ENCODE measurements around the gene GRIK4. TPM values are rescaled to one million over a fixed set of nuclear protein-coding genes. Genes with fewer than 3 reads are reported as not detected.

GRIK4 gene
- total and polyA plus RNA-seq, 4 donors, result 0.41 to 4.9 (median 1.7) TPM

DNA sequence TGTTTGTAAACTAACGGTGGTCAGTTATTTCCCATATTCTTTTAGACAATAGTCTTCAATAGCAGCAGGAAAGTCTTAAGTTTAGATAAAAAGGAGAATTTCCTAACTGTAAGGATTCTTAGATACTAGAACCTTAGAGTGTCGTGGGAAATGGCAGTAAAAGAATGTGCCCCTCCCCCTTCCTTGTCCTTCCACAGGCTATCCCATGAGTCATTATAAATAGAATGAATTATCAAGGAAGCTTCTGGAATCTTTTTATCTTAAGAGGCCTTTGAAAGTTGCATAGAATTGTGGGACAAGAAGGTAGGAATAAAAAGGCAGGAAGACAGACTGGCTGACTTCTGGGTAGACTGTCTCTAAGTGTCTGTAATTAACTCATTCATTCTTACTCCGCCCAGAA lies 347.2 kb downstream of the GRIK4 start:
- ATAC-seq (ENCODE audit: insufficient read depth, low FRiP score) (no peak), DNase-seq (peak in 2 of 3 donors; percentile 12 to 21)
- TF ChIP-seq, protein P1, sequence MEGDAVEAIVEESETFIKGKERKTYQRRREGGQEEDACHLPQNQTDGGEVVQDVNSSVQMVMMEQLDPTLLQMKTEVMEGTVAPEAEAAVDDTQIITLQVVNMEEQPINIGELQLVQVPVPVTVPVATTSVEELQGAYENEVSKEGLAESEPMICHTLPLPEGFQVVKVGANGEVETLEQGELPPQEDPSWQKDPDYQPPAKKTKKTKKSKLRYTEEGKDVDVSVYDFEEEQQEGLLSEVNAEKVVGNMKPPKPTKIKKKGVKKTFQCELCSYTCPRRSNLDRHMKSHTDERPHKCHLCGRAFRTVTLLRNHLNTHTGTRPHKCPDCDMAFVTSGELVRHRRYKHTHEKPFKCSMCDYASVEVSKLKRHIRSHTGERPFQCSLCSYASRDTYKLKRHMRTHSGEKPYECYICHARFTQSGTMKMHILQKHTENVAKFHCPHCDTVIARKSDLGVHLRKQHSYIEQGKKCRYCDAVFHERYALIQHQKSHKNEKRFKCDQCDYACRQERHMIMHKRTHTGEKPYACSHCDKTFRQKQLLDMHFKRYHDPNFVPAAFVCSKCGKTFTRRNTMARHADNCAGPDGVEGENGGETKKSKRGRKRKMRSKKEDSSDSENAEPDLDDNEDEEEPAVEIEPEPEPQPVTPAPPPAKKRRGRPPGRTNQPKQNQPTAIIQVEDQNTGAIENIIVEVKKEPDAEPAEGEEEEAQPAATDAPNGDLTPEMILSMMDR (IDR thresholded peaks at IDR 0.05; ENCODE audit: control extremely low read depth, extremely low read depth), result no peak
- peaks cover 0 to 6% (median 0%) of the 10 kb centered on the region in 4 donors for H3K36me3 ChIP-seq (ENCODE audit: control insufficient read depth in 4 of 4, insufficient read depth in 4 of 4, low read length in 4 of 4)
- H3K27me3 ChIP-seq (ENCODE audit: control insufficient read depth in 3 of 3, insufficient read depth in 3 of 3, low read length in 2 of 3), result no peaks in the 10 kb centered on the region
- no peak overlapping the region for H3K4me3 ChIP-seq
- WGBS, 2 donors, result 35 to 41% methylated on average over 3 of the region's 3 CpGs
- H3K27ac ChIP-seq (ENCODE audit: low read depth in 1 of 2, low read length in 1 of 2), result no peak overlapping the region
- H3K9ac ChIP-seq (ENCODE audit: insufficient read depth in 1 of 2, low read length in 2 of 2), result no peak overlapping the region
- H3K9me3 ChIP-seq (ENCODE audit: control insufficient read depth in 4 of 4, insufficient read depth in 3 of 4, low read length in 3 of 4), result no peaks in the 10 kb centered on the region
- H3K4me1 ChIP-seq (ENCODE audit: control insufficient read depth in 5 of 5, insufficient read depth in 5 of 5, low read length in 5 of 5), result peaks cover 0 to 4% (median 0%) of the 10 kb centered on the region in 5 donors

DNA sequence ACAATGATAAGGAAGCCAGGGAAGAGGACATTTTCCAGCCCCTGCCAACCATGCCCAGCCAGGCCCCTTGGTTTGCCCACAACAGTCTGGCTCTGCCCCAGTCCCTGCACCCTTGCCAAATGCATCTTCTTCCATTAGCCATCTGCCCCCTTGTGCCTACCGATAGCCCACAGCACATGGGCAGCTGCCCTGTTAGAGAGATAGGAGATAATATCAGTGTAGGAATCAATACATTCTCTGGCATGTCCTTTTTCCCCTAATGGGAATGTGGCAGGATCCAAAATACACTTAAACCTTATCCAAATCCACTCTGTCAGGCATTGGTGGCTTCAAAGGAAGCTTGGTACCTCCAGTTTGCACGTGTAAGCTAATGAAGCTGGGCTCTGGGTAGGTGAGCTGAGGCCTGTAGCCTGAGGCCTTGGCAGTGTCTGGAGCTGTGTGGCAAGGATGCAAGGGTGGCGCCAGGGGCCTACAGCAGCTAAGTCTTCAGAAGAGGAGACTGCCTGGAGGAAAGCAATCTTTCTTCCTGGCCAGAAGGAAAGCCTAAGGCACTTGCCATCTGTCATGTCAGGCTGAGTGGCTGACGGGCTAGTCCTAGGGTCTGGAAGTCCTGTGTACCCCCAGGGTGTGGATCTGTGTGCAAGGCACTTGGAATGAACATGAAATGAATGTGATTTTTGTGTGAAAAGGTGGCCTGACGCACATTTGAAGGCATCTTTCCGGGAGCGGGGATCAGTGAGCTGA lies 348.2 kb downstream of the GRIK4 start:
- no peaks in the 10 kb centered on the region for H3K27me3 ChIP-seq (ENCODE audit: control insufficient read depth in 3 of 3, insufficient read depth in 3 of 3, low read length in 2 of 3)
- no peak for ATAC-seq (ENCODE audit: insufficient read depth, low FRiP score)
- 89 to 93% methylated on average over 7 of the region's 7 CpGs for WGBS, 2 donors
- H3K36me3 ChIP-seq (ENCODE audit: control insufficient read depth in 4 of 4, insufficient read depth in 4 of 4, low read length in 4 of 4), result peaks cover 0 to 6% (median 0%) of the 10 kb centered on the region in 4 donors
- H3K27ac ChIP-seq (ENCODE audit: low read depth in 1 of 2, low read length in 1 of 2), result no peak overlapping the region
- DNase-seq, result no peak
- TF ChIP-seq, protein P1 (IDR thresholded peaks at IDR 0.05; ENCODE audit: control extremely low read depth, extremely low read depth), result no peak
- H3K4me3 ChIP-seq, result no peak overlapping the region
- H3K4me1 ChIP-seq (ENCODE audit: control insufficient read depth in 5 of 5, insufficient read depth in 5 of 5, low read length in 5 of 5), result peaks cover 0 to 4% (median 0%) of the 10 kb centered on the region in 5 donors
- H3K9ac ChIP-seq (ENCODE audit: insufficient read depth in 1 of 2, low read length in 2 of 2), result no peak overlapping the region
- H3K9me3 ChIP-seq (ENCODE audit: control insufficient read depth in 4 of 4, insufficient read depth in 3 of 4, low read length in 3 of 4), result no peaks in the 10 kb centered on the region

DNA sequence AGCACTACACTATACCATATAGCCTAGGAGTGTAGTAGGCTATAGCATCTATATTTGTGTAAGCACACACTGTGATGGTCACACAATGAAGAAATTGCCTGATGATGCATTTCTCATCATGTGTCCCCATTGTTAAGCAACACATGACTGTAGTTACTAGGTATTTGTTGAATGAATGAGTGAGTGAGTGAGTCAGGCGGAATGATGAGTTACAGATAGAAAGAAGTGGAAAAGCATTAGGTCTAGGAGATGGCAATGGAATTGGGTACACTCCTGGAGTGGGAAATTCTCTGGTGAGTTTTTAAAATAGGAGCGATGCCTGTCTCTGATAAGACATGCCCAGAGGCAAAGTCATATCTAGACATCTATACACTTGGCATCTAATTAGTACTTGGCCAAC lies 351.8 kb downstream of the GRIK4 start:
- Histone ChIP-seq H3K27me3 (ENCODE audit: control insufficient read depth in 3 of 3, insufficient read depth in 3 of 3, low read length in 2 of 3) (no peaks in the 10 kb centered on the region), H3K27ac (ENCODE audit: low read depth in 1 of 2, low read length in 1 of 2) (no peak overlapping the region), H3K4me1 (ENCODE audit: control insufficient read depth in 5 of 5, insufficient read depth in 5 of 5, low read length in 5 of 5) (peaks cover 0 to 4% (median 0%) of the 10 kb centered on the region in 5 donors), H3K36me3 (ENCODE audit: control insufficient read depth in 4 of 4, insufficient read depth in 4 of 4, low read length in 4 of 4) (peaks cover 0 to 3% (median 1%) of the 10 kb centered on the region in 4 donors), H3K9ac (ENCODE audit: insufficient read depth in 1 of 2, low read length in 2 of 2) (no peak overlapping the region), H3K4me3 (no peak overlapping the region), H3K9me3 (ENCODE audit: control insufficient read depth in 4 of 4, insufficient read depth in 3 of 4, low read length in 3 of 4) (peaks cover 0 to 2% (median 0%) of the 10 kb centered on the region in 4 donors)
- TF ChIP-seq, protein P1 (IDR thresholded peaks at IDR 0.05; ENCODE audit: control extremely low read depth, extremely low read depth), result no peak
- WGBS, 2 donors, result 93 to 95% methylated on average over 2 of the region's 2 CpGs
- ATAC-seq (ENCODE audit: insufficient read depth, low FRiP score) (no peak), DNase-seq (no peak)

All from lung (tissue), 12 donors.